HTR-8/SVneo (cell line): ENCODE data around the gene TMEM235.

Experiments used
- DNase-seq: peaks from one replicate; pipeline ENCODE4 v3.0.0; 2011; ENCODE audit warnings: low spot score, mixed read lengths; ENCODE audit not compliant: insufficient read length
- FAIRE-seq: peaks from 2 replicates; lab custom pipeline; 2011; peaks lifted over from hg19 to GRCh38; lab: Jason Lieb, UNC

Gene TMEM235

DNA sequence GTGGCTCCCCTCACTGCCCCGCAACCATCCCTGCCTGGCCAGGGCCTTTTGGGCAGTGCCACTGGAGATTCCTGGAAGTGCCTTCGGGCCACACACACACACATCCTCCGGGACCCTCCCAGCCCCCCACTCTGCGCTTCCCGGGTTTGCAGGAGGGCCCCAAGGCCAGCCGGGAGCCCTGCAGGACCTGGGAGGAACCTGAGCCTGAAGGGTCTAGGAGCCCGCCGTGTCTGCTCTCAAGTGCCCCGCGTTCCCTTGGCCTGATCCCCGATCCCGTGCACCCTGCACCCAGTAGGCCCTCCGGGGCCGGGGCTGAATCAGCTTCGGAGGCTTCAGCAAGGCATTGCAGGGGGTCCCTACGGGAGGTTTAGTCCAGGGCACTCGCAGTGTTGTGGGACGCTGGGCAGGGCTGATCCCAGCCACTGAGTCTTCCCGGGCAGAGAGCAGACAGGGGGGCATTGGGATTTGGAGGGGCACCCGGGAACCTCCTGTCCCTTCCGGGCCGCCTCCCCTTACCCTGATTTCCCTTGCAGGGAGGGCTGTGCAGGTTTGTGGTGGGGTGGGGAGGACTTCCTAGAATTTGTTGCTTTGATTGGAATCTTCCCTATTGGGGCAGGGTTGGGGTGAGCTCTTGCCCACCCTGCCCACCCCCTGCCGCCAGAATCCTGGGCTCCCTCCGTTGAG is 36.9 kb downstream of the TMEM235 start:
- no peak for FAIRE-seq
- no peak for DNase-seq

DNA sequence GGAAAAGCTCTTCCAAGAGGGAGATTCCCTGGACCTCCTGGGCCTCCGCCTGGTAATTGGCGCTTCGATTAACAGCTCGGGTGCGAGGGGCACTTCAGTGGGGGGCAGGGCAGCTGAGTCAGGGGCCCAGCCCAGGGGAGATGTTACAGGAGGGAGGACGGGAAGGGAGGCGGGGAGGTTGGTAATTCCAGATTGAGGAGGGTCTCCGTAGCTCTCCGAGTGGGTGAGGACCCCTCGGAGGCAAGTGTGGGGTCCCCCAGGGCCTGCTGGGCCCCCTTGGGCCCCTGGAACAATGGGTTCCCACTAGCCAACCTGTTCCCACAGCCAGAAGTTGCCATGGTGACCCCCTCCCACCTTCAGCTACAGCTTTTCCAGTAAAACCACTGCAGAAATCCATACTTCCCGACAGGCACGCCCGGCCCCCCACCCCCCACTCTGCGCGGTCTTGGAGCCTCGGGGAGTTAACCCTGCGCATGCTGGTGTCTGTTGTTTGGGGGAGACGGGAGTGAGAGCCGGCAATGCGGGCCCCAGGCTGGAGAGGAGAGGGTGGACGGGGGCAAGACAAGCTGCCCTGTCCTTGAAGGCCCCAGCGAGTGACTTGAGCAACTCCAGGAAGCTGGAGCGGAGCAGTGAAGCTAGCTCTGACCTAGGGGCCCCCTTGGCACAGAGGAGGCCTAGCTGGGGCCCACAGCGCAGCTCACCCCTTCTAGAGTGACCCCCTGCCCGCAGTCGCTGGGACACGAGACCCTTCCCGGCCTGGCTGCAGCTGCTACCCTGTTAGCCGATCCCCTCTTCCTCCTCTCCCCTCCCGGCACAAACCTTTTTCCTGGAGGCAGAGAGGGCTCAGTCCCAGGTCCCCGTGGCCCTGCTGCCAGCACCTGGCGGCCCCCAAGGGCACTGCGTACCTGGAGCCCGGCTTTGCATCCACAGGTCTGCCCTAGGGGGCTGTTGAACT is 37.8 kb downstream of the TMEM235 start:
- peak; percentile 75 for DNase-seq
- FAIRE-seq = peak; percentile 42

DNA sequence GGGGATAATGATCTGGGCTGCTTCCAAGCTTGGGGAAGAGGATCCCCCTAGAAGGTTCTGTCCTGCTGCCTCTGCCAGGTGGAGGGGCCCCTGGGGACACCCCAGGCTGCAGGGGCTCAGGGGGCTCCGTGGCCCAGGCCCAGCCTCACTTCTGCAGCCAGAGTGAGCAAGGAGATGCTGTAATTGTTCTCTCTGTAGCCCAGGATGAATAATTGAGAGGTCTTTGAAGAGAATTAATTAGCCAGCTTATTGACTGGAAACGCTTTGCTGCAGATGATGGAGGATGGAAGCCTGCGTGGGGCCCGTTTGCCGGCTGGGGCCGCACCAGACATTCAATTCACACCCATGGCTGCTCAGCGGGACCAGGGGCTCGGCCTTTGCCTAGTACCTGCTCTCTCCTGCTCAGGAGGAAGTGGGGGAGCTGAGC is 38.5 kb downstream of the TMEM235 start:
- no peak for FAIRE-seq
- no peak for DNase-seq

DNA sequence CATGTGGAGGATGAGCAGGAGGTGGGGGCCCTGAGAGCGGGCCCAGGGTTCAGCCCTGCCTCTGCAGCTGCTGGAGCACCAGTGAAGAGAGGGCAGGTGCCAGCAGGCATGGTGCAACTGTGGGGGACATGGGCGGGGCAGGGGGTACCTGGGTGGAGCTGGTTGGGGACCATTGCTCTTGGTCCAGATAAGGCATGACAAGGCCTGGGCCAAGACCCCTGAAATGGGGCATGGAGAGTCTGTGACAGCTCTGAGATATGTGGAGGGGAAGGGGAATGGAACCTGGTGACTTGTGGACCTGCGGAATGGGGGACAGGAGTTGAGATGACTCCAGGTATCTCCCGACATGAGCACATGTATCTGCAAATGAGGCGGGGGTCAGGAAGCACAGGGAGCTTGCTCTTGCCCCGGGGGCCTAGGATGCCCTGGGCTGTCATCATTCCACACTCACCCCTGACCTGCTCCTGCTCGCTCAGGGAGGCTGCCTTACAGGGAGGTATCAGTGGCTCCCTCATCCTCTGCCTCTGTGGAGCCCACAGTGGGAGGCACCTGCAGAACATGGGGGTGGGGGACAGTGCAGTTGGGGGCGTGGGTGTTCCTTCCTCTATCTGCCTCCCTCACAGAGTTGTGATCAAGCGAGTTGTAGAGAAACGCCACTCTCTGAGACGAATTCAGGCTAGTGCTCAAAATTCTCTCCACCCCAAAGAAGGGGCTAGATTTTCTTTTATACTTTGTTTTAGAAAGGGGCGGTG is 40.2 kb downstream of the TMEM235 start:
- FAIRE-seq (no peak), DNase-seq (no peak)

DNA sequence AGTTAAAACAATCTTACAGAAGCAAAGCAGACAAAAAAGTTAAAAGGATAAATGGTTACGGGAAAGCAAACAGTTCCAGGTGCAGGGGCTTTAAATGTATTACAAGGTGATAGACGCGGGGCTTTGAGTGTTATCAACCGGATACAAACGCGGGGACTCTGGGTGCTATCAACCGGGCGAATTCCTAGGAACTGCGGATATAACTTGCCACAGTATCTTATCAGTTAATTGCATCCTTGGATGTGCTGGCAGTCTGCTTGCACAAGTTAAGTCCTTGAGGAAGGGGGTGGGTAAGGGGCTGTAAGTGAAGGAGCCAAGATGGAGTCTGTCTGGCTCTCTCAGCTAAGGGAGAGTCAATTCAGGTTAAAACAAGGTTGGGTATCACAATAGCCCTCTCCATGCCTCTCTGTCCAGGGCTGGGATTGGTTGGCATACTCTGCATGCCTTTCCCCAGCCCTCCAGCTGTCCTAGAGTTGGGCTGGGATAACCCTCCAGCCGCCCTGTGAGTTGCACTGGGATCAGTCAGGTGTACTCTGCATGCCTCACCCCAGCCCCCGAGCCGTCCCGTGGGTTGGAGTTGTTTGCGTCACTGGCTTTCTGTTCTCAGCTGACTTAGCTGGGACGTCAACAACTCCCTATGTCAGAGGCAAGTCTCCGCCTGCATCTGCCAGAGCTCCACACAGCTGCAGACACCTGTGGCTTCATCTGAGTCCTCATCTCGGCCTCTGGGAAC is 40.9 kb downstream of the TMEM235 start:
- peak; percentile 69 for FAIRE-seq

DNA sequence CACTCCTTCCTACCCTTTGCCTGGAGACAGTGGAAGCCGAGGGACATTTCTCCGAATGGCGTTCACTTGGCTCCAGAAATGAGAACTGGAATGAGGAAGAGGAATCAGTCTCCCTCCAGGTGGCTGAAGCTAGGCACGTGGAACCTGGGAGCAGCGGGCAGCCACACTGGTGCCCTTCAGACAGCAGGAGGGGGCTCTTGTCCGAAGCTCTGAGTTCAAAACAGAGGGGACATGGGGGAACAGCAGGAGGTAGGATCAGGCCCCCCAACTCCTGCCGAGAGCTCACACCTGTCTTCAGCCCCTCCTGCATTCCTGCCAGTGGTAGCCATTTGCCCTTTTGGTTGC is 41.5 kb downstream of the TMEM235 start:
- DNase-seq = no peak
- FAIRE-seq = no peak

More for the DNA sequence above, 40.9 kb downstream of the TMEM235 start:
- DNase-seq = peak; percentile 63

DNA sequence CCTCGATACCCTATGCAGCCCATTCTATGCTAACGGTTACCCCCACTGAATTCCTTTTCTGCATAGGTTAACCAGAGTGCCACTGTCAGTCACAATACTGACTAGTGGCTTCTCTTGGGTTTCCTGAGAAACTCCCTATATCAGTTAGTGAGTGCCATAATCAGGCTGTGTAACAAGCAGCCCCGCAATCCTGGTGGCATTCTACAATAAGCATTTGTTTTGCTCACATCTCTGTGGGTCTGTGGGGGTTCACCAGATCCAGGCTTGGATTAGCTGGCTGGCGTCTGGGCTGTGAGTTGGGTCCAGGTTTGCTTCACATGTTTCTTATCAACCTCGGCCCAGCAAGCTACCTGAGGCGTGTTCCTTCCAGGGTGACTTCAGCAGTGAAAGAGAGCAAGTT is 42.4 kb downstream of the TMEM235 start:
- FAIRE-seq (no peak), DNase-seq (no peak)

DNA sequence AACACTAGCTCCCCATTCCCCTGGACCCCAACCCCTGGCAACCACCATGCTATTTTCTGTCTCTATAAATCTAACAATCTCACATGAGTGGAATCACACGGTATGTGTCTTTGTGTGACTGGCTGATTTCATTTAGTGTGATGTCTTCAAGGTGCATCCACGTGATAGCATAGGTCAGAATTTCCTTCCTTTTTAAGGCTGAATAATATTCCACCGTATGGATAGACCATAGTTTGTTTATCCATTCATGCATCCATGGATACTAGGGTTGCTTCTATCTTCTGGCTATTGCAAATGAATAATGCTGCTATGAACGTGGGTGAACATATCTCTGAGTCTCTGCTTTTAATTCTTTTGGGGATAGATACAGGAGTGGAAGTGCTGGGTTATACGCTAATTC is 43.9 kb downstream of the TMEM235 start:
- no peak for DNase-seq
- no peak for FAIRE-seq

DNA sequence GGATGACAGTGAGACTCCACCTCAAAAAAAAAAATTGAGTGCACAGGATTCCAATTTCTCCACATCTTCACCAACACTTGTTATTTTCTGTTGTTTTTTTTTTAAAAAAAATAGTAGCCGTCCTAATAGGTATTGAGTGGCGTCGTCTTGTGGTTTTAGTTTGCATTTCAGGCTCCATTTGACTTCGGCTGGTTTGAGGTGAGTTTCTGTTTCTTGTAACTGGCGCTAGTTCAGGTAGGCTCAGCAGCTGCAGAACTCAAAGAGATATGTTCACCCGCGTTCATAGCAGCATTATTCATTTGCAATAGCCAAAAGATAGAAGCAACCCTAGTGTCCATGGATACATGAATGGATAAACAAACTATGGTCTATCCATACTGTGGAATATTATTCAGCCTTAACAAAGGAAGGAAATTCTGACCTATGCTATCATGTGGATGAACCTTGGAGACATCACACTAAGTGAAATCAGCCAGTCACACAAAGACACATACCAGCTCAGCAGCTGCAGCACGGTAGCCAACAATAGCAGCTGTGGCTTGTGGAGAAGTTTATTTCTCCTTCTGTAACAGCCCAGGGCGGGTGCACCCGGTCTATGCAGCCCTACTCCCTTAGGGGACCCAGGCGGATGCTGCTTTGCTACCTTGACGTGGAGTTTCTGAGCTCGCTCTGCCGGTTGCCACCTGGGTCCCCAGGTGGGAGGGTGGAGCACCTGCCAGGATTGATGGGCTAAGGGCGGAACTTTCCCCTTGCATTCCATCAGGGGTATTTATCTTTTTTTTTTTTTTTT is 44.9 kb downstream of the TMEM235 start:
- no peak for FAIRE-seq

DNA sequence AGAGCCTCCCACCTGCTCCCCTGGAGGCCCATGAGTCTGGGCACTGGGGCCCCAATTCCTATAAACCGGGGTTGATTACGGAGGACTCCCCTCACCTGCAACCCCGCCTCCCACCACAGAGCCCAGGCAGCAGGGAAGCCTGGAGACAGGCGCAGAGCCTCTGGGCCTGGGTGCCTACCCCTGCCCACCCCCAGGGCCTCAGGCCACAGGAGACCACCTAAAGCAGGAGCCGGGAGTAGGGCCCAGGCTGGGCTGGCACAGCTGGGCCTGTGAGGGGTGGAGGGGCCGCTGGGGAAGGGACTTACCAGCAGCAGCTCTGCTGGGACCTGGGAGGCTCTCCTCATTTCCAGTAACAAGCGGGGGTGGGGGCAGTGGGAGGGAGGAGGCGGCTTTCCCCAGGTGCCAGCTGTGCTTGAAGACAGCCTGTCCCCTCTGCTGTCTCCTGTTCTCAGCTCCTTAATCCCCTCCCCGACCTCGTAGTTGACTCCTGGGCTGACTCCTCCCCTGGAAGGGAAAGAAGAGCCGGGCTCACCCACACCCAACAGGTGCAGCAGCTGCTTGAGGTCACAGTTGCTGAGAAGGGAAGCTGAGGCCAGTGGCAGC is 46.8 kb downstream of the TMEM235 start:
- DNase-seq = no peak
- no peak for FAIRE-seq

More for the DNA sequence above, 44.9 kb downstream of the TMEM235 start:
- no peak for DNase-seq

DNA sequence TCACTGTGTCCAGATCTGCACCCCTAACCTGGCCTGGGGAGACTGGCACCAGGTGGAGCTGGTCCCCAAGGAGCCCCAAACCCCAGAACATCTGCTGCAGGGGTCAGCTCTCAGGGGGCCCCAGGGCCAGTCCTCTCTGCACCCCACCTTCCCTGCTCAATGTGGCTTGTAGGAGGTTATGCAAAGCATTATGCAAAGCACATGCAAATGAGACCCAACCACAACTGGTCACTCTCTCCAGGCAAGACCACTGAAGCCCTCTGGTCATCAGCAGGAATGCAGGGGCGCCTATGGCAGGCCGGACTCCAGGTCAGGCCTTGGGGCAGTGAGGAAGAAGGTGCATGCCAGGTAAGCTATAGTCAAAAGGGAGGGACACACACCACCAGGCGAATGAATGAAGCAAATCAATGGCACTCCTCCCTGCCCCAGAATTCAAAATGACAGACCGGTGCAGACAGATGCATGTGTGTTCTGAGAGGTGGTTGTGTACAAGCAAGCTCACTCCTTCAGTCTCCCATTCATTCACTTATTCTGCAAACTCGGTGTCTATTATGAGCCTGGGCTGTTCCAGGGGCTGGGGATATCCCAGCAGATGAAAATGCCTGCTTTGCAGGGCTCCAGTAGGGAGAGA is 48.0 kb downstream of the TMEM235 start:
- no peak for FAIRE-seq
- no peak for DNase-seq

DNA sequence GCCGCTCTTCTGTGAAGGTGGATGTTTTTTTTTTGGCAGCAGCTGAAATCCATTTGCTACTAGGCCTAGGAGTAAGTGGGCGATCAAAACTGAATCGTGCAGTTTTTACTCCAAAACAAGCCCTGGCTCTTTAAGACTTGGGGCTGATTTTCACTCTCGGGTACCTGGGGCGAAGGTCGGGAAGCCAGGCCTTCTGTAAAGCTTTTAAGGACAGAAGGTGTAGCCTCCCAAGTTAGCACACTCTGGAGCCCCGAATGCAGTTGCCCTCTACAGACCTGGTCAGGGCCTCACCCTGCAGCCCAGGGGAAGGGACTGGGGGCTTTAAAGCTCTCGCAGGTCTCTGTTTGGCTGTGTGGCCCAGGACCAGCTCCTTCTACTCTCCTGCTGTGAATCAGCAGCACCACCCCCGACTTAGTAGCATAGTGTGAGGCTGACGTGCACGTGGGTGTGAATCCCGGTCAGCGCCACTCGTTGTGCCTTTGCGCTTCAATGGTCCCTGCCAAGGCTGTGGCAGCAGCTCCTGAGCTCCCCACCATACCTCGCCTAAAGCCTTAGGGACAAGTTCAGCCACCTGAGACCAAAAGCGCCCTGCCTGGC is 49.9 kb downstream of the TMEM235 start:
- DNase-seq = no peak

DNA sequence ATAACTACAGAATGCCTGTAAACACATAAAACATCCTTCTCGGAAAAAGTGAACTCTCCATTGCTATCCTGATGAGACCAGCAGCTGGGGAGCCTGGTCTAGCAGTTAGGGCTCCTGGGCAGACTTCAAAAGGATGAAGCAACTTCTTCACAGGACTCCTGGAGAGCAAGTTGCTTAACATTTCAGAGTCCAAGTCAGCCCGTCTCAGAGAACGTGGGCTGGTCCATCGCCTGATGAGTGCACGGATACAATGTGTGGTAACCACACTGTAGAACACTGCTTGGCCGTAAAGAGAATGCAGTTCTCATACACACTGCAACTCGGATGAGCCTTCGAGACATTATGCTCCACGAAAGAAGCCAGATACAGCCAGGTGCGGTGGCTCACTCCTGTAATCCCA is 52.7 kb downstream of the TMEM235 start:
- FAIRE-seq (no peak), DNase-seq (no peak)

More for the DNA sequence above, 49.9 kb downstream of the TMEM235 start:
- FAIRE-seq = no peak

DNA sequence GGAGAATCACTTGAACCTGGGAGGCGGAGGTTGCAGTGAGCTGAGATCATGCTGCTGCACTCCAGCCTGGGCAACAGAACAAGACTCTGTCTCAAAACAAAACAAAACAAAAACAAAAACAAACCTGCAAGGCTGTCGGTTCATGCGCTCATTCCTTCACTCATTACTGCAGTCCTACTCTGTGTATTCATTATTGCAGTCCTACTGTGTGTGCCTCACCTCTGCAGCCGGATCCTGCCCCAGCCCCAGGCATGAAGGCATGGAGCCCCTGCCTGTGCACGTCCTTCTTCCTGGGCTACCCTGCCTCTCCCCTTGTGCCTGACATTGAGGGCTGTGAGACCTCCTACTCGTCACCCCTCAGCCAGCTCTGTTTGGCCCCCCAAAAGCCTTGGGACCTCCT is 57.6 kb downstream of the TMEM235 start:
- FAIRE-seq = no peak
- DNase-seq = no peak

DNA sequence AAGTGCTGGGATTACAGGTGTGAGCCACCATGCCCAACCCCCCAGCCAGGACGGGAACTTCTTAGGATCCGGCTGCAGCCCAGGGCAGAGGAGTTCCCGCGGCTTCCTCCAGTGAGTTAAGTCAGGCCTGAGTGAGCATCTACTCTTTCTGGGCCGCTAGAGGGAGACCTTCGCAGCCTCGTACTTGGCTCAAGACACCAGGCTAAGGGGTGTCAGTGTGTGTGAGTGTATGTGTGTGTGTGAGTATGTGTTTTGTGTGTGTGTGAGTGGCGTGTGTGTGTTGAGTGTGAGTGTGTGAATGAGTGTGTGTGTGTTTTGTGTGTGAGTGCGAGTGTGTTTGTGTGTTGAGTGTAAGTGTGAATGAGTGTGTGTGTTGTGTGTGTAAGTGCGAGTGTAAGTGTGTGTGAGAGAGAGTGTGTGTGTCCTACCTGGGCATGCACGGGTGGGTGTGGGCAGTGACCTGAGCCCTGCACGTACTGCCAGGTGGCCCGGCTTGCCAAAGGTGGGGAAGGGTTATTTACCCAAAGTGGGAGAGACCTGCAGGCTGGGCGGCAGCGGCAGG is 58.5 kb downstream of the TMEM235 start:
- DNase-seq (peak; percentile 94), FAIRE-seq (peak; percentile 99)
